GM21717 (cell line): ENCODE measurements around the gene UBTD1.
"Not testable (repeated sequence)": the region's sequence is repeated elsewhere in the genome, so short reads cannot be mapped to it uniquely, and the experiment has no call there.

Experiments
- ATAC-seq: cut with Tn5 transposase; IDR thresholded peaks from one replicate; pipeline ENCODE4 v1.9.1; 2021; ENCODE audit warnings: mild to moderate bottlenecking, moderate library complexity; ENCODE audit not compliant: unreplicated experiment

Gene UBTD1

GRCh38 chr10:97560731-97561381 lies 62.1 kb downstream of the UBTD1 start:
- not testable (repeated sequence) for ATAC-seq

DNA sequence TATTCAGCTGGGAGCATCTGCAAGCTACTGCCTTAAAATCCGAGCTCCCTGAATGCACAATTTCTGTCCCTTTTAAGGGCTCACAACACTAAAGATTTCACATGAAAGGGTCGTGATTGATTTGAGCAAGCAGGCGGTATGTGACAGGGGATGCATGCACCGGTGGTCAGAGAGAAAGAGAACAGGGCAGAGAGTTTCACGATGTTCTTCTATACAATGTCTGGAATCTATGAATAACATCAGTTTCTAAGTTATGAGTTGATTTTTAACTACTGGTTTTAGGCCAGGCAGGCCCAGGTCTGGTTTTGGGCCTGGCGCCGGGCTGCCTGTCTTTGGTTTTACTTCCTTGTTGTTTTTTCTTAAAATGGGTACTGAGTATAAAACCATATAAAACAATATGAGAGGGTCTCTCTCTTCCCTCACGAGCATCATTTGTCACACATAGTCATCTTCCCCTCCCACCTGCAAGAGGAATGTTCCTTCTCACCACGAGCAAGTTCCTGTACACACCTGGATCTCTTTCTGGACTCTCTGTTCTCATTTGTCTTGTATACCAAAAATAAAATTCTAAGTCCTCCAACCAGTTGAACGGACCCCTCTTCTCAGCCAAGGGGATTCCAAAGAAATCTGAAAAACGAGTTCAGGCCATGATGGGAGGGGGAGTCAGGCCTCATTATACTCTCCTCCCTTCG lies 62.8 kb downstream of the UBTD1 start:
- not testable (repeated sequence) for ATAC-seq

DNA sequence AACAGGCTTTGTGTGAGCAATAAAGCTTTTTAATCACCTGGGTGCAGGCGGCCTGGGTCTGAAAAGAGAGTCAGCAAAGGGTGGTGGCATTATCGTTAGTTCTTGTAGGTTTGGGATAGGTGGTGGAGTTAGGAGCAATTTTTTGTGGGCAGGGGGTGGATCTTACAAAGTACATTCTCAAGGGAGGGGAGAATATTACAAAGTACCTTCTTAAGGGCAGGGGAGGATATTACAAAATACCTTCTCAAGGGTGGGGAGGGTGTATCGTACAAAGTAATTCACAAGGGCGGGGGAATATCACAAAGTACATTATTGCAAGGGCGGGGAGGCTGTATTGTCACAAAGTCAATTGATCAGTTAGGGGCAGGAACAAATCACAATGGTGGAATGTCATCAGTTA lies 63.6 kb downstream of the UBTD1 start:
- not testable (repeated sequence) for ATAC-seq

- ATAC-seq, result no peak
Observed at GRCh38 chr10:97563337-97563736, 64.6 kb downstream of the UBTD1 start.

DNA sequence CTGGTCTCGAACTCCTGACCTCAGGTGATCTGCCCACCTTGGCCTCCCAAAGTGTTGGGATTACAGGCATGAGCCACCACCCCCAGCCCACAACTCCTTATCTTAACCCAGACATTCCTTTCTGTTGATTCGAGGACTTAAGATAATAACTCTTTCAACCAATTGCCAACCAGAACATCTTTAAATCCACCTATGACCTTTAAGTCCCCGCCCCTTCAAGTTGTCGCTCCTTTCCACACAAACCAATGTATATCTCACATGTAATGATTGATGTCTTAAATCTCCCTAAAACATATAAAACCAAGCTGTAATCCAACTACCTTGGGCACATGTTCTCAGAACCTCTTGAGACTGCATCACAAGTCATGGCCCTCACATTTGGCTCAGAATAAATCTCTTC lies 66.1 kb downstream of the UBTD1 start:
- no peak for ATAC-seq

- no peak for ATAC-seq
Observed at GRCh38 chr10:97566336-97566996, 67.7 kb downstream of the UBTD1 start.

GRCh38 chr10:97567891-97568290 lies 69.2 kb downstream of the UBTD1 start:
- no peak for ATAC-seq

DNA sequence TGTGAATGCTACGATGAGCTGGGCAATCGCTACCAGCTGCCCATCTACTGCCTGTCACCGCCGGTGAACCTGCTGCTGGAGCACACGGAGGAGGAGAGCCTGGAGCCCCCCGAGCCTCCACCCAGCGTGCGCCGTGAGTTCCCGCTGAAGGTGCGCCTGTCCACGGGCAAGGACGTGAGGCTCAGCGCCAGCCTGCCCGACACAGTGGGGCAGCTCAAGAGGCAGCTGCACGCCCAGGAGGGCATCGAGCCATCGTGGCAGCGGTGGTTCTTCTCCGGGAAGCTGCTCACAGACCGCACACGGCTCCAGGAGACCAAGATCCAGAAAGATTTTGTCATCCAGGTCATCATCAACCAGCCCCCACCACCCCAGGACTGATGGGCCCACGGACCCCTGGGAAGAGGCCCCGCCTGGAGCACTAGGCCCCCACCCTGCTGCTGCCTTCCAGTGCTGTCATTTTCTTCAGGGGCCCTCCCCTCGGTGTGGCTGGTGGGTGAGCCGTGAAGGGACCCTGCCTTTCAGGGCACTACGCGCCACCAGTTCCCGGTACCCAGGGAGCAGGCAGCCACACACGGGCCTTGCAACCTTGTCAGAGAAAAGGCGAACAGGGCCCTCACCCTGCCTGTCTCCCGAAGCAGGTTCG lies 71.5 kb downstream of the UBTD1 start:
- no peak for ATAC-seq

DNA sequence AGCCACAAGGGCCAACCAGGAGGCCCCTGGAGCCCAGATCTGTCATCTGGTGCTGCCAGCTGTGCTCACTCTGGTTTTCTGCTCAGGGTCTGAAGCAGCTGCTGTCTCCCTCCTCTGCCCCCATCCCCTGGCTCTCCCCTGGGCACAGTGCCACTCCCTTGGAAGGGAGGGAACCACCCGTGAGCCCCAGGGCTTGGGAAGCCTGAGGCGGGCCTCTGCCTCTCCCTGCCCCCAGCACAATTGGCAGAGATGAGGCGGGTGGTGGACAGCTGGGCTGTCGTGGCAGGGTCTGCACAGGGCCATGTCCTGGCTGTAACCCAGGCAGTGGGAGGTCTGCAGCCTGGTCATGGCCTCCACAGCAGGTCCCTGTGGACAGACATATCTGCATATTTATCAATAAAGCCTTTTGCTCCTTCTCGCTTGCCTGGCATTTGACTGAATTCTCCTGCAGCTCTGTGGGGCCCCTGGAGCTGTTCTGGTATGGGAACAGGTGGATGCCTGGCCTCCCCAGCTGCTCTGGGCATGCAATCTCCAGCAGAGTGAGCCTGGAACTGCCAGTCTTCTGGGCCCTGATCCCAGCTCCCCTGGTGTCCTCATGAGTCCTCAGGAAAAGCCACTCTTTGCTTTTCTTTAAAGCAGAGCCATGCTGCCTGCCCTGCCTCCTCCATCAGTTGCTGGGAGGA lies 72.2 kb downstream of the UBTD1 start:
- ATAC-seq, result no peak

DNA sequence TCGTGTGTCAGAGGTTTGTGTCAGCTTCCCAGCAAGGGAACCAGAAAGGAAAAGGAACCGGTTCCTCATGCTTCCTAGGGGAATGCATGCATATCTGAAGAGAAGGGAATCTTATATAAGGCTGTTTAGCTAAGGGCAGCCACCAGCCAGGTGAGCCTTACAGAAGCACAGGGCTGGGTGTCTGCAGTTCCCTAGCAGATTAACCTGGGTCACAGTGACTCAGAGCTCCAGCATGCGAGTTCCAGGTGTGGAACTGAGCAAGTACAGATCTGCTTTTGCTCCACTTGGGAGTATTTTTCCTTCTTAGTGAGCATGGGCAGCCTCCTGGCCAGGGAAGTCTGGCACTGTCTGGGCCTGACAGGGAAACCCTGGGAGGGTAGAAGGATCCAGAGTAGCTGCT lies 72.9 kb downstream of the UBTD1 start:
- no peak for ATAC-seq

DNA sequence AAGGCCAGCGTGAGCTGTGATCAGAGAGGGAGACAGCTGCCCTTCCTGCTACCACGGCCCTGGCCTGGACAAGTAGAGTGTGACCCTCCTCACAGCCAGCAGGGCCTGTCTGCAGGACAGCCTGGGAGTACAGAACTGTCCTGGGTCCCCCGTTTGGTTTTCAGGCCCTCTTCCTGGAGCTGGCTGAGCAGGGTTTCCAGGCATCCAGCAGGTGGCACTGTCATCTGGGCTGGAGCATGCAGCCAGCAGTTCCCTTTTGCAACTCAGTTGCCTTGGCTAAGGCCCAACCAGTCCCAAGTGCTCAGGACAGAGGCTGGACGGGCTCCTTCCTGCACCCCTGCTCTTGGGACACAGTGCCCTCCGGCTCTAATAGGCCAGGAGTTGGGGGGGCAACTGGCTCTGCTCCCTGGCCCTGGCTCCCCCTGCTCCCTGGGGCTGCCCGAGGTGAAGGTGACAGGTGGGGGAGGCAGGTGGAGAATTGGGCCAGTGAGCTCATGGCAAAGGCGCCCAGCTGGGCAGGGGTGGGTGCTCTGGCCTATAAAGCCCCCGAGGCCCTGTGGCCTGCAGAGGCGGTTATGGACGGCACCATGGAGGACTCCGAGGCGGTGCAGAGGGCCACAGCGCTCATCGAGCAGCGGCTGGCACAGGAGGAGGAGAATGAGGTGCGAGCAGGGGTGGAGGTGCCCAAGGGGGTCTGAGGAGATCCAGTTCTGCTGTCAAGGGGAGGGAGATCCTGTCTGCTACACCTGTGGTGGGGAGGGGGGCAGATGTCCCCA lies 73.7 kb downstream of the UBTD1 start, which contains the start of gene ANKRD2:
Gene ANKRD2 (plus strand): TSS at position 566 of the 776 bp plus-strand sequence. CDS start 10 bp downstream, at position 576.
- ATAC-seq, result peak; percentile 63

GRCh38 chr10:97573021-97573420 lies 74.3 kb downstream of the UBTD1 start:
- ATAC-seq, result no peak

DNA sequence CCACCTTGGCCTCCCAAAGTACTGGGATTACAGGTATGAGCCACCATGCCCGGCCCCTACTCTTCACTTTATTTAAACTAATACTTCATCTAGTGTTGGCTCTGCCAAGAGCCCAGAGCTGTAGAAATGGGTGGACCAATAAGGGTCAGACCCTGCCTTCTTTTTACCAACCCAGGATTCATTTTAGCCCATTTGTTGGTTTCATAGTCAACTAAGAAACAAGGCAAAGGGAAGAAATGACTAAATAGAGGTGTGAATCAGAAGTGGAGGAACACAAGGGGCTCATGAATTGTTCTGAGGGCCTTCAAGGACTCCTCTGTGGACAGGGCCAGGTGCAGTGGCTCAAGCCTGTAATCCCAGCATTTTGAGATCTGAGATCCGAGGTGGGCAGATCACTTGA lies 74.9 kb downstream of the UBTD1 start:
- ATAC-seq, result no peak

- ATAC-seq, result no peak
Observed at GRCh38 chr10:97574374-97575126, 75.8 kb downstream of the UBTD1 start.

- ATAC-seq, result no peak
Observed at GRCh38 chr10:97575127-97575668, 76.5 kb downstream of the UBTD1 start.

GRCh38 chr10:97576487-97576886 lies 77.8 kb downstream of the UBTD1 start:
- ATAC-seq, result not testable (repeated sequence)

DNA sequence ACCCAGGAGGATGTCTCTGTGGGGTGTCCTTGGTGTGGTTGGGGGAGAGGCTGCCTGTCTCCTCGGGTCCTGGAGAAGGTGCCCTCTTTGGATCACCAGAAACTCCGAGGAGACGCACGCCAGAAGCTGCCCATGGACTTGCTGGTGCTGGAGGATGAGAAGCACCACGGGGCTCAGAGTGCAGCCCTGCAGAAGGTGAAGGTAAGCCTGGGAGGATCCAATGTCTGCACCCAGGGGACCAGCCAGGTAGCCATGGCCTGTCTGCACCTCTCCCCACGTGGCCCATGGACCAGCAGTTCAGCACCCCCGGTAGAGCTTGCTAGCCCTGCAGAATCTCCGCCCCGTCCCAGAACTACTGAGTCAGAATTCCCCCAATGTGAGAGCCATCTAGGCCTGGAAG lies 79.0 kb downstream of the UBTD1 start:
- no peak for ATAC-seq

- no peak for ATAC-seq
Observed at GRCh38 chr10:97578171-97578844, 79.6 kb downstream of the UBTD1 start.
